HG03571 (cell line): Measurements from ENCODE around the gene MYLK.
"Not testable (repeated sequence)": the region's sequence is repeated elsewhere in the genome, so short reads cannot be mapped to it uniquely, and the experiment has no call there.

Source experiments
- ATAC-seq: cut with Tn5 transposase; IDR thresholded peaks from one replicate; pipeline ENCODE4 v1.9.1; 2021; ENCODE audit not compliant: unreplicated experiment

The MYLK gene, protein sequence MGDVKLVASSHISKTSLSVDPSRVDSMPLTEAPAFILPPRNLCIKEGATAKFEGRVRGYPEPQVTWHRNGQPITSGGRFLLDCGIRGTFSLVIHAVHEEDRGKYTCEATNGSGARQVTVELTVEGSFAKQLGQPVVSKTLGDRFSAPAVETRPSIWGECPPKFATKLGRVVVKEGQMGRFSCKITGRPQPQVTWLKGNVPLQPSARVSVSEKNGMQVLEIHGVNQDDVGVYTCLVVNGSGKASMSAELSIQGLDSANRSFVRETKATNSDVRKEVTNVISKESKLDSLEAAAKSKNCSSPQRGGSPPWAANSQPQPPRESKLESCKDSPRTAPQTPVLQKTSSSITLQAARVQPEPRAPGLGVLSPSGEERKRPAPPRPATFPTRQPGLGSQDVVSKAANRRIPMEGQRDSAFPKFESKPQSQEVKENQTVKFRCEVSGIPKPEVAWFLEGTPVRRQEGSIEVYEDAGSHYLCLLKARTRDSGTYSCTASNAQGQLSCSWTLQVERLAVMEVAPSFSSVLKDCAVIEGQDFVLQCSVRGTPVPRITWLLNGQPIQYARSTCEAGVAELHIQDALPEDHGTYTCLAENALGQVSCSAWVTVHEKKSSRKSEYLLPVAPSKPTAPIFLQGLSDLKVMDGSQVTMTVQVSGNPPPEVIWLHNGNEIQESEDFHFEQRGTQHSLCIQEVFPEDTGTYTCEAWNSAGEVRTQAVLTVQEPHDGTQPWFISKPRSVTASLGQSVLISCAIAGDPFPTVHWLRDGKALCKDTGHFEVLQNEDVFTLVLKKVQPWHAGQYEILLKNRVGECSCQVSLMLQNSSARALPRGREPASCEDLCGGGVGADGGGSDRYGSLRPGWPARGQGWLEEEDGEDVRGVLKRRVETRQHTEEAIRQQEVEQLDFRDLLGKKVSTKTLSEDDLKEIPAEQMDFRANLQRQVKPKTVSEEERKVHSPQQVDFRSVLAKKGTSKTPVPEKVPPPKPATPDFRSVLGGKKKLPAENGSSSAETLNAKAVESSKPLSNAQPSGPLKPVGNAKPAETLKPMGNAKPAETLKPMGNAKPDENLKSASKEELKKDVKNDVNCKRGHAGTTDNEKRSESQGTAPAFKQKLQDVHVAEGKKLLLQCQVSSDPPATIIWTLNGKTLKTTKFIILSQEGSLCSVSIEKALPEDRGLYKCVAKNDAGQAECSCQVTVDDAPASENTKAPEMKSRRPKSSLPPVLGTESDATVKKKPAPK (N-terminal part only)

DNA sequence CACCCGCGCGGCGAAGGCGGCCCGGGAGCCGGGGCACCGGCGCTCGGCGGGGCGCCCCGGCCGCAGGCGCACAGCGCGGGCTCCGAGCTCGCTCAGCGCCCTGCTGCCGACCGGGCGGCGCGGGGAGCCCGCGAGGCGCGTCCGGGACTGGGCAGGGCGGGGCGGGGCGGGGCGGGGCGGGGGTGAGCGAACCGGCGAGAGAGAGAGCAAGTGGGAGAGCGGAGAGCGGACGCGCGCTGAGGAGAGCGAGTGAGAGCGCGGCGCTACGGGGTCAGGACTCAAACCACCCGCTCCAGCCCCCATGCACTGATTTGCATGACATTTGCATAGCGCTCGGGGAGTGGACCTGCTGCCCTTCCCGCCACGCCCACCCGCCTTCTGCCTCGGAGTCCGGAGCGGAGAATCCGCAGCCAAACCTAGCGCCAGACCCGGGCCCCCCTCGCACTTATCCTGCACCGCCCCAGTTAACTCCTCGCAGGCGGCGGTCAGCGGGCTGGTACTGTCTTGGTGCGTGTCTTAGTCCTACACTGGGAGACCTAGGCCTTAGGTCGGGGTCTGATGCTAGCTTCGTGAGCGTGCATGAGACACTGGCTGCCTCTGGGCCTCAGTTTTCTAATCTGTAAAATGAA, at the start of gene MYLK:
Gene MYLK, minus strand, starts transcription at position 130 of the 629 bp plus-strand sequence. CDS start 90,491 bp downstream, outside the sequence.
- ATAC-seq, result no peak

DNA sequence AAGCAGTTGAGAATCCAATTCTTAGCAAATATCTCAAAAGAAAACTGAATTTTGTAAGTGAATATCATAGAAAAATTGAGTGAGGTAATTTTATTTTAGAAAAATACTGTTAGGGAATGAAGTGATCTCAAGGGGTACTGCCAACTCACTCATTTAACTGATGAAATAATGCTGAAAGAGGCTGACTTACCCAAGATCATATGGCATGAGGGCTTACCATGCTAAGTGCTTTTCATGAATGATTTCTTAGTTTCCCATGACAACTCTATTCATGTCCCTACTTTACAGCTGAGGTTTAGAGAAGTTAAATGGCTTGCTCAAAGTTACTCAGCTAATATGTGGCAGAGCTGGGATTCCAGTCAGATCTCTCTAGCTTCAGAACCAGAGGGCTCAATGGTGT, 46.3 kb upstream of the MYLK start:
- ATAC-seq, result no peak

DNA sequence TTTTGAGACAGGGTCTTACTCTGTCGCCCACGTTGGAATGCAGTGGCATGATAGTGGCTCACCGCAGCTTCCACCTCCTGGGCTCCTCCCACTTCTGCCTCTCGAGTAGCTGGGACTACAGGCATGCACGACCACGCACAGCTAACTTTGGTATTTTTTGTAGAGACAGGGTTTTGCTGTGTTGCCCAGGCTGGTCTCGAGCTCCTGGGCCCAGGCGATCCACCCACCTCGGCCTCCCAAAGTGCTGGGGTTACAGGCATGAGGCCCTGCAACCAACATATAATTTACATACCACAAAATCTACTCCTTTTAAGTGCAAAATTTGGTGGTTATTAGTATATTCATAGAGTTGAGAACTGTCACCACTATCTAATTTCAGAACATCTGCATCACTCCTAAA, 45.2 kb upstream of the MYLK start:
- ATAC-seq, result no peak

DNA sequence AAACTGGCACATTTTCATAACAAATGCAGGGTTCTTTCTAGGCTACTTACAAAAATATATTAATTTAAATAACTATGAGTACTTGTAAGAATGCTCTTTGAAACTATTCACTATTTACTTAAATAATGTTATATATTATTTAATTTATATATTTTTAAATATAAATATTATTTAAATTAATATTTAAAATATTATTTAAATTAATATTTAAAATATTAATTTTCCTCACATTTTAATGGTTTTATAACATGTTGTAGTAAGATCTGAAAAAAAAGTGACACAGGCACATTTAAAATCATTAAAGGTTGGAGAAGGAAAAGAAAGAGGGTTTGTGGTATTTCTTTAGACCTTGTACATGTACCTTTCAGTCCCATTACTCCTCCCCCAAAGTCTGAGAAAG, 42.3 kb upstream of the MYLK start:
- ATAC-seq, result no peak

DNA sequence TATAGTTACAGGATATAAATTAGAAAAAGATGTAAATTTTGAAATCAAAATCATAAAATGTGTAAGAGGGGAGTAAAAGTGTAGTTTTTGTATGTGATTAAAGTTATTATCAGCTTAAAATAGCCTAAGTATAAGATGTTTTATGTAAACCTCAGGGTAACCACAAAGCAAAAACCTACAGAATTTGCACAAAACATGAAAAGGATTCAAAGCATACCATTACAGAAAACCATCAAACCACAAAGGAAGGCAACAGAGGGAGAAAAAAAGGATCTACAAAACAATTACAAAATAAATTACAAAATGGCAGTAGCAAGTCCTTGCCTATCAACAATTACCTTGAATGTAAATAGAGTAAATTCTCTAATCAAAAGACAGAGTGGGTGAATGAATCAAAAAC, 36.7 kb upstream of the MYLK start:
- no peak for ATAC-seq

DNA sequence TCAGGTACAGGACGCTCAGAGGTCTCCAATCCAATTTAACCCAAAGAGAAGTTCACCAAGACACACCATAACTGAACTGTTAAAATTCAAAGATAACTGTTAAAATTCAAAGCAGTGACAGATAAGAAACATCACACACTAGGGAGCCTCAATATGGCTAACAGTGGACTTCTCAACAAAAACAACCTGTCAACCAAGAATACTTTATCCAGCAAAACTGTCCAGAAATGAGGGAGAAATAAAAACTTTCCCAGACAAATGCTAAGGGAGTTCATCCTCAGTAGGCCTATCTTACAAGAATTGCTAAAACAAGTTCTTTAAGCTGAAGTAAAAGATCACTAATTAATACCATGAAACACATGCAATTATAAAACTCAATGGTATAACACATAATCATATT, 36.3 kb upstream of the MYLK start:
- ATAC-seq, result no peak

DNA sequence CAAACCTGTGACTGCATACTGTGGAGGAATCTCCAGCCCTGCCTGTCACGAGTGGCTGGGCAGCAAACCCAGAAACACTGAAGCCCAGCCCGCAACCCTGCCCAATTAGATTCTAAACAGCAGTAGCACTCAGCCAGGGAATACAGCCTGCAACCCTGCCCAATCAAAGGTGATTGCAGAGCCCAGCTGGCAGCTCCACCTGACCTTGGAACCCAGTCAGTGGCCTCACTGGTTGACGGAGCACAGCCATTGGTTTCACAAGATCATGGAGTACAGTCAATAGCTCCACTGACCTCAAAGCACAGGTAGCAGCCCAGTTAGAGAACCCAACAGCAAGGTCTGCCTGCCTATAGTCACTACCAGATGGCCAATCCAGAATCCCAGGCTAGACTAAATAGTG, 35.2 kb upstream of the MYLK start:
- ATAC-seq, result no peak

DNA sequence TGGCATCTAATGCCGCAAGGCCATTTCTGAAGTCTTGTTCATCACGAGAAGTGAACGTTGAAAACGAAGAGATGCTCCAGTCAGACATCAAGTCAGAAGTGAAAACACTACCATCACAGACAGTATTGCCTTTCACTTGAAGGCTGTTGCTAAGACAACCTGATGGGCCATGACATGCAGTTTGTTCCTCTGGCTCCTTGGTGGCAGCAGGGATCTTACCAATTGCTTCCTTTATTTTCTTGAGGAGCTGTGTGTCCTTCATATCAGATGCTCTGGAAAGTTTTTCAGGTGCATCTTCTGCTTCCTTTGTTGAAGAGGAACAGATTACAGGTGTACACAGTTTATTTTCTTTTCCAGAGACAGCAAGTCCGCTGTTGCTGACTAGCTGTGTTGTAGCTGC, 30.7 kb upstream of the MYLK start:
- ATAC-seq, result no peak

DNA sequence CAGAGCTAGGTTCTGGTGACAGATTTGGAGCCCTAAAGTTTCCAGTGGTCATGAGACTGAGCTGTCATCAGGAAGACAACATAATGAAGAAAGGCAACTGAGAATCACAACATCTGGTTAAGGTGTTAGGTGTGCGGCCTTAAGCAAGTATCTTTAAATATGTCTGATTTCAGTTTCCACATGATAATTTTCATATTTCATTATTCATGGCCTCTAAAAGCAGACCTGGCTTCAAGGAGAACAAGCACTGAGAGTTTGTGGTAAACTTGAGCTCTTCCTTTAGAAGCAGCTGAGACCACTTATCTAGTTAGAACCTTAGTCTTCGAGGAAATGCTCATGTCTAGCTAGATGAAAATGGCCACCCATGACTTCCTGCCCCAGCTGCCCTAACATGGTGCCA, 25.7 kb upstream of the MYLK start:
- no peak for ATAC-seq

DNA sequence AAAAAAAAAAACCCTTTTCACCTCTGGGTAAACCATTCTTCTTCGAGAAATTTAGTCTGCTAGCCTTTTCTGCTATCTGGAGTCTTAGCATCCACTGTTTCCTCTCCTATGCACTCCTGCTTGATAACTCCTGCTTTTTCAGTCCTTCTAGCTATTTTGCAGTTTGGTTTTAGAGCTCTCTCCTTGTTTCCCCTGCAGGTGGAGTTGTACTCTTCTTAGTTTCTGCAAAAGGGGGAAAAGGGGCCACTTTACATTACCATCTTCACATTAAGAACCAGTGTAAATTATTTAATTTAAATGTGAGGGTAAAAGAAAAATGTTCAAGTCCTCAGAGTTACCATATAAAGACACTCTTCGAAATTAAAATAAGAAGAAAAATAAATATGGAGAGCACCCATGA, 23.6 kb upstream of the MYLK start:
- ATAC-seq, result no peak

DNA sequence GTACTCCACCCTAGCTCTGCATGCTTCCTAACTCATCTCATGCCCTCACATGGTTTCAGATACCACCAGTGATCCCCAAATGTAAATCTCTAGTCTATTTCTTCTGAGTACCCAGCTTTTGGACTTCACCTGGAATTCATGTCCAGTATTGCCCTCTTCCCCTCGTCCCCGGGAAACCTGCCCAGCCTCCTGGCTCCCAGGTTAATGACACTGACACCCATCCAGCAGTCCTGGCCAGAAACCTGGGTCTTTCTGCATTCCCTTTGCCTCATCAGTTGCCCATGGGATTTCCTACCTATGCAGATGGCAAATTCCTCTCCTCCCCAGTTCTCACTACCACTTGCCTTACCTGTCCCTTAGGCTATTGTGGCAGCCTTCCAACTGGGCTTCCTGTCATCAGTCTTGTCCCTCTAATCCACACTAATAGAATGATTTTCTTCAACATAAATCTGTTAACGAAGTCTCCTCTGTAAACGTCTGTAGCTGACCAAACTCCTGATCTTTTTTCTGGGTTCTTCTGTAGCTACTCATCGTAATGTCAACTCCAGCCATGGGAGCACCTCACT, 15.3 kb upstream of the MYLK start:
- ATAC-seq, result no peak

DNA sequence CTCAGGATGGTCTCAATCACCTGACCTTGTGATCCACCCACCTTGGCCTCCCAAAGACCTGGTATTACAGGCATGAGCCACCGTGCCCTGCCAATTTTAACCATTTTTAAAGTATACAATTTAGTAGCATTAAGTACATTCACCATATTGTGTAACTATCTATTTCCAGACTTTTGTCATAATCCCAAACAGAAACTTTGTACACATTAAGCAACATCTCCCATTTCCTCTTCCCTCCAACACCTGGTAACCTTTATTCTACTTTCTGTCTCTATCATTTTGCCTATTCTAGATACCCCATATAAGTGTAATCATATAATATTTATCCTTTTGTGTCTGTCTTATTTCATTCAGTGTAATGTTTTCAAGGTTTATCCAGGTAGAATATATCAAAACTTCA, 8.9 kb upstream of the MYLK start:
- no peak for ATAC-seq

DNA sequence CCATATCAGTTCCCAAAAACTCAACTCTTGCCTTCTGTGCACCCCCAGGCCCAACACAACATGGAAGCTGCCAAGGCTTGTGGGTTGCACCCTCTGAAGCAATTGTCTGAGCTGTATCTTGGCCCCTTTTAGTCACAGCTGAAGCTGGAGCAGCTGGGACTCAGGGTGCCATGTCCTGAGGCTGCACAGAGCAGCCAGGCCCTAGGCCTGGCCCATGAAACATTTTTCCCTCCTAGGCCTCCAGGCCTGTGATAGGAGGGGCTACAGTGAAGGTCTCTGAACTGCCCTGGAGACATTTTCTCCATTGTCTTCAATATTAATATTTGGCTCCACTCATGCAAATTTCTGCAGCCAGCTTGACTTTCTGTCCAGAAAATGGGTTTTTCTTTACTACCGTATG, 8.1 kb upstream of the MYLK start:
- no peak for ATAC-seq

DNA sequence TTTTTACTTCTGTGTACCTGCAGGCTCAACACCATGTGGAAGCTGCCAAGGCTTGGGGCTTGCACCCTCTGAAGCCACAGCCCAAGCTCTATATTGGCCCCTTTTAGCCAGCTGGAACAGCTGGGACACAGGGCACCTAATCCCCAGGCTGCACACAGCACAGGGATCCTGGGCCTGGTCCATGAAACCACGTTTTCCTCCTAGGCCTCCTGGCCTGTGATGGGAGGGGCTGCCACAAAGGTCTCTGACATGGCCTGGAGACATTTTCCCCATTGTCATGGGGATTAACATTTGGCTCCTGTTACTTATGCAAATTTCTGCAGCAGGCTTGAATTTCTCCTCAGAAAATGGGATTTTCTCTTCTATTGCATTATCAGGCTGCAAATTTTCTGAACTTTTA, 6.9 kb upstream of the MYLK start:
- ATAC-seq, result not testable (repeated sequence)

DNA sequence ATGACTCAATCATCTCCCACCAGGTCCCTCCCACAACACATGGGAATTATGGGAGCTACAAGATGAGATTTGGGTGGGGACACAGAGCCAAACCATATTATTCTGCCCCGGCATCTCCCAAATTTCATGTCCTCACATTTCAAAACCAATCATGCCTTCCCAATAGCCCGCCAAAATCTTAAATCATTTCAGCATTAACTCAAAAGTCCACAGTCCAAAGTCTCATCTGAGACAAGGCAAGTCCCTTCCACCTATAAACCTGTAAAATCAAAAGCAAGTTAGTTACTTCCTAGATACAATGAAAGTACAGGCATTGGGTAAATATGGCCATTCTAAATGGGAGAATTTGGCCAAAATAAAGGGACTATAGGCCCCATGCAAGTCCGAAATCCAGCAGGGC, 6.0 kb upstream of the MYLK start:
- not testable (repeated sequence) for ATAC-seq

DNA sequence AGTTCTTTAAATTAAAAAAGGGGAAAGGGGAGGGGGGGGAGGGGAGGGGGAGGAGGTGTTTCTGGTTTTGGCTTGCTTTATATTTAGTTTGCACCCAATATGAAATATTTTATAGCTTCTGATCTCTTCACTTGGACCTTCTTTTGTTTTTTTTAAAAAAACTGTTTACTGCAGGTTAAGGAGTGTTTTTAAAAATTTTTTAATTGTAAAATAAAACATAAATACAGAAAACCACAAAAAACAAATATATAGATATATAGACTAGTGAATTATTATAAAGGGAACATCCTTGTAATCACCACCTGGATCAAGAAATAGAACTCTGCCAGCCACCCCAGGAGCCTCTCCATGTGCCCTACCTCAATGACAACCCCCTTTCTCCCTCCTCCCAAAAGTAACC, 861 bp upstream of the MYLK start:
- no peak for ATAC-seq

DNA sequence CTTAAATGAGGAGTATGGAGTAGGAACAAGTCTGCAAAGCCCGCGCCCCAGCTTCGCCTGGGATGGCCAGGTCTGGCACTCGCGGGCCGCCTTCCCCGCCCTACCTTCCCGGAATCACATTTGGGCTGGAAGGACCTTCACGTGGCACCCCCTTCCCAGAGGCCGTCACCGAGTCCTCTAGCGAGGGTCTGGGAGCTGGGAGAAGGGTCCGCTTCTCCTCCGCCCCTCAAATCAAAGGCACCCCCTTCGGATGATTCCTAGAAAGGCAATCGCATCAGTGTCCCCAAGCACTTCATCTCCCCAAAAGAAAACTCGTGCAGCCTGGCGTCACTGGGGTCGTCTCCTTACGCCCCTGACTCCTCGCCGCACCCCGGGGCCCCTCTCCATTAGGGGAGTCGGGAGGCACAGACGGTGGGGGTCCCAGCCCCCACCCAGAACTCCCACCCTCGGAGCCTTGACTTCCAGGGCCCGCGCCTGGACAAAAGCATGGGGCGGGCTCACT, 380 bp downstream of the MYLK start:
- no peak for ATAC-seq

DNA sequence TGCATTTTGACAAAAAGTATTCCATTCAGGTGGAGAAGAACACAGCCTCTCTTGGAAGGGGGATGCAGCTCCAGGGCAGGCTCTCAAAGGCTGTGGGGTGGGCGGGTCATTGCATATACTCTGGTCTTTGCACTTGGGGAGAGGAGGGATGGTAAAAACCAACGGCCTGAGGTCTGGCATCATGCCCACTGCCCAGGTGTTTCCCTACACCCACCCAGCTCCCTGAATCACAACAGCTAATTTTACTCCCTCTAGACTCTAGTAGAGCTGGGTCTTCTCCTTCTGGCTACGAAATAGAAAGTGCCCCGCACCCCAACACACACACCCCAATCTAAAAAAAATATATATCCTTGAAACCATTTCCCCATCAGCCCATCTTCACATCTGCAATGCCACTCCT, 1.0 kb downstream of the MYLK start:
- no peak for ATAC-seq

DNA sequence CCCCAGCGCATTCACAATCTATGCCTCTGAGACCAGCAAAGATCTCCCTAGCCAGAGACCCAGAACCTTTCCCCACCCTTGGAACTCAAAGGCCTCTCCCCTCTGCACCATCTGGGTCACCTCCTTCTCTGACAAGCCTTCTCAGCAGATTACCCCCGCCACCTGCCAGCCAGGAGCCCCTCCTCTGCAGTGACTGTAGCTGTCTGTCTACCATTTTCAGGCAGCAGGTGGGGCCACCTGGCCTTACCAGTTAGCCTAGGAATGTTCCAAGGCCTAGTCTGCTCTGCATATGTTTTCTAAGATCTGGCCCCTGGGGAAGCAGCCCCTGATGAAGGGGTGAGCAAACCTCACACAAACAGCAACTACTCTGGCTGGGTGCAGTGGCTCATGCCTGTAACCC, 2.4 kb downstream of the MYLK start:
- no peak for ATAC-seq

DNA sequence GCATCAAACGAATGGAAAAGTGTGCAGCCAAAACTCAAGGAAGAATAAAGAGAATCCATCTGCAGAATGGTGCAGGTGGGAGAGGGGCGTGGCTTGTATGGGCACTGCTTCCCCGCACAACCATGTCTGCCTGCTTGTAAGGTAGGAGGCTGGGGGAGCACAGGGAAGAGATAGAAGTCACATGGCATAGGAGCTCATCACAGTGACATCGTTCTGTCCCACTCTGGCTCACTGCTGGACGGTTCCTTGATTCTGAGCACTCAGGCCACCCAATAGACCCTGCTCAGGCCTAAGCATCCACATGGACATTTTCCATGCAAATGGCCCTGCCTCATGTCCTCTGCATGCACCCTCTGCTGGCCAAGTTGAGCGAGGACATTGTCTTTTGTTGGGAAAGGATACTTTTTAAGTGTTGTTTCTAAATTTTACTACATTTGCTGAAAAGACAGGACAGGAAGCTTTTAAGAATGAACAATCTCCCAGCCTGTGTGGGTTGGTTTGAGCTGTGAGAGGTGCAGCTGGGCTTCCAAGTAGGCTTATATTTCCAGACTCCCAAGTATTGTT, 3.1 kb downstream of the MYLK start:
- ATAC-seq, result no peak
